Adrenal gland (tissue), 5 donors: ENCODE results near the gene CAMTA1.

Experiments
- POLR2A ChIP-seq, 2 donors: fragments of 450-650 bp; IDR thresholded peaks; one replicate each; pipeline ENCODE4 v1.6.1; 2017; ENCODE audit warnings: antibody characterized with exemption in 2 of 2, mild to moderate bottlenecking in 2 of 2, moderate library complexity in 1 of 2
- TF ChIP-seq, protein P1 (sequence below), 6 experiments: fragments of 450-650 bp in 4 of 6; fragments of 200-600 bp in 2 of 6; sonication (generic) in 1 of 6; IDR thresholded peaks; 1 replicate in 5 of 6; 2 replicates in 1 of 6; pipeline versions ENCODE4 v1.5.1 to v1.8.0; 2016 to 2021; ENCODE audit warnings: antibody characterized with exemption in 6 of 6, mild to moderate bottlenecking in 2 of 6, moderate library complexity in 1 of 6
- donor health status: DM: no; HTN: no; CAD: no.

DNA sequence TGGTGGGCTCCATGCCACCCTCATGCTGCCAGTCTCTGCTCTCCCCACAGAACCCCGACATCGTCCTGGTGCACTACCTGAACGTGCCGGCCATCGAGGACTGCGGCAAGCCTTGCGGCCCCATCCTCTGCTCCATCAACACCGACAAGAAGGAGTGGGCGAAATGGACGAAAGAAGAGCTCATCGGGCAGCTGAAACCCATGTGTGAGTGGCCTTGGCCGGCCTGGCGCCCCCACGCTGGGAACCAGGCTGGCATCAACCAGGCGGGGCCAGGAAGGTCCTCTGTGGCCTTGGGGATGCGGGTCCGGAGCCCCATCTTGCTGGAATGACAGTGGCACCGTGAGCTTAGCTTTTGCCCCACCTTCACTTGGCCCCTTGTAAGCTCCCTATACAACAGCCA is 855.1 kb downstream of the CAMTA1 start:
- TF ChIP-seq, protein P1, sequence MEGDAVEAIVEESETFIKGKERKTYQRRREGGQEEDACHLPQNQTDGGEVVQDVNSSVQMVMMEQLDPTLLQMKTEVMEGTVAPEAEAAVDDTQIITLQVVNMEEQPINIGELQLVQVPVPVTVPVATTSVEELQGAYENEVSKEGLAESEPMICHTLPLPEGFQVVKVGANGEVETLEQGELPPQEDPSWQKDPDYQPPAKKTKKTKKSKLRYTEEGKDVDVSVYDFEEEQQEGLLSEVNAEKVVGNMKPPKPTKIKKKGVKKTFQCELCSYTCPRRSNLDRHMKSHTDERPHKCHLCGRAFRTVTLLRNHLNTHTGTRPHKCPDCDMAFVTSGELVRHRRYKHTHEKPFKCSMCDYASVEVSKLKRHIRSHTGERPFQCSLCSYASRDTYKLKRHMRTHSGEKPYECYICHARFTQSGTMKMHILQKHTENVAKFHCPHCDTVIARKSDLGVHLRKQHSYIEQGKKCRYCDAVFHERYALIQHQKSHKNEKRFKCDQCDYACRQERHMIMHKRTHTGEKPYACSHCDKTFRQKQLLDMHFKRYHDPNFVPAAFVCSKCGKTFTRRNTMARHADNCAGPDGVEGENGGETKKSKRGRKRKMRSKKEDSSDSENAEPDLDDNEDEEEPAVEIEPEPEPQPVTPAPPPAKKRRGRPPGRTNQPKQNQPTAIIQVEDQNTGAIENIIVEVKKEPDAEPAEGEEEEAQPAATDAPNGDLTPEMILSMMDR (IDR thresholded peaks at IDR 0.05), result no peak
- TF ChIP-seq POLR2A (IDR thresholded peaks at IDR 0.05), result no peak
